ENCODE data around the gene ETV1.

Gene ETV1

DNA sequence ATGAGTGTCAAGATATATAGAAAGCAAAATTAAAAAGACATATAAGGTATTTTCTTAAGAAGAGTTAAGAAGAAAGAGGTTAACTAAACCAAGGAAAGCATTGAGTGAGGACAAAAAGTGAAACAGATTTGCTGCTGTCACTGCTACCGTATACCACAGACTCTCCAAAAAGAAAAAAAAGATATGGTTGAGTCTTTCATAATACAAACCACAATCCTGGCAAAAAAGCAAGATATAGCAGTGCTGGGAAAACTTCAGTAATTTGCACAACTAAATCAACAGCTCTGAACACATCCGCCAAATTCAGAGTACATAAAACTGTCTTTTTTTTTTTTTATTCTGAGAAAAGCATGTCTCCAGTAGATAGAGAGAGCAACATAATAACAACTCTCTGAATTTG, 114.7 kb downstream of the ETV1 start:
- Histone ChIP-seq H3K36me3 (replicated peaks) (no peaks in the 10 kb centered on the region), H3K4me1 (no peaks in the 10 kb centered on the region), H3K9me3 (no peaks in the 10 kb centered on the region; the same call in 1 of the 2 replicates), H3K27me3 (ENCODE audit: low read depth) (no peaks in the 10 kb centered on the region), H3K4me3 (no peak overlapping the region)
- no peak for DNase-seq (ENCODE audit: low spot score in 2 of 2)
- in situ Hi-C loops (cut with MboI; ENCODE audit: low sequenced_read_pairs), result no loop called here

DNA sequence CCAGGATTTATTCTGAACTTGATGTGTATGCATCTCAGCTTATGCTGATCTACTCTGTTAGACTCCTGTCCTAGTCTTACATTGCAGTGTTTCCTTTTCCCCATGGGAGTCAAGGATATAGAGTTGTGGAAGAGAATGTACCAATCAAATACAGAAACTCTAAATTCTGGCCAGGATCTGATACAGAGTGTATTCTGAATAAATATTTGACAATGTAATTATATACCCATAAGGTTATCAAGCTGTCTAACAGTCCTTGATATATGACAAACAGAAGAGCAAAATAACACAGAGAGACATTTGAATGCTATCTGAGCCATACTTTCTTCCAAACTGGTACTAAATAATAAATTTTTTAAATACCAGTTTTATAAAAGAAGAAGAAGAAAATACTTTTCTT, 116.8 kb downstream of the ETV1 start:
- Histone ChIP-seq H3K4me3 (no peak overlapping the region), H3K4me1 (no peaks in the 10 kb centered on the region), H3K9me3 (no peaks in the 10 kb centered on the region; the same call in 1 of the 2 replicates), H3K36me3 (replicated peaks) (no peaks in the 10 kb centered on the region), H3K27me3 (ENCODE audit: low read depth) (no peaks in the 10 kb centered on the region)
- in situ Hi-C loops (cut with MboI; ENCODE audit: low sequenced_read_pairs), result no loop called here
- no peak for DNase-seq (ENCODE audit: low spot score in 2 of 2)

DNA sequence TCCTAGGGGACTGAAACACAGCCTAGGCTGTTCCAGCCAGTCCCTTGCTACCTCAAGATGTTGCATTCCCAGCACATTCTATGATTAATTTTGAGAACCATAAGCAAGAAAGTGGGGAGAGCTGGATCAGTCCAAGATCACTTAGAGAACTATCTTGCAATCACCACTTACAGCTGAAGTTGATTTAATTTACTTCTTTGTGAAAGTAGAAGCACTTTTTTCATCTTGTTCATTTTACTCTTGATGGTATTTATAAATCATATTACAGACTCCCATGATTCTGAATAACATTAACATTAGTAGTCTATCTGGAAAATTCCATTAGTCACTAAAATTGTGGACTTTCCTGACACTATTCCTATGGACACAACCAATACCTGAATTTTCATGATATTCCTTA, 118.5 kb downstream of the ETV1 start:
- DNase-seq (ENCODE audit: low spot score in 2 of 2), result no peak
- Histone ChIP-seq H3K27me3 (ENCODE audit: low read depth) (no peaks in the 10 kb centered on the region), H3K36me3 (replicated peaks) (no peaks in the 10 kb centered on the region), H3K4me1 (no peaks in the 10 kb centered on the region), H3K4me3 (no peak overlapping the region), H3K9me3 (no peaks in the 10 kb centered on the region; the same call in 1 of the 2 replicates)
- in situ Hi-C loops (cut with MboI; ENCODE audit: low sequenced_read_pairs), result no loop called here

DNA sequence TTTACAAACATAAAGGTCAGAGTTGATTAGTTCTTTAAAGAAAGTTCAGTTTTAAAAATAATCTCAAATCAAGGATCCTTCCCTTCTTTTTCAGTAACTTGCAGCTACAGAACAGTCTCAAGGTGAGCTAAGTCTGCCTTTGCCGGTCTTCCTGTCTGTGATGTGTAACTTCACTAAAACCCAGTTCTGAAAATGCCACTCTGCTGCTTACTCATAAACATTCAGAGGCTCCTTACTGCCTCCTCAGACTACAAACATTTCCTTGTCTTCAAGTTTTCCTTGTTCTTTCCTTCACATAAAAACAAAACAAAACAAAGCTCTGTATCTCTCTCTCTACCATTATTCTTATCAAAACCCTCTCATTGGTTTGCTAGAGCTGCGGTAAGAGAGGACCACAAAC, 128.7 kb downstream of the ETV1 start:
- Histone ChIP-seq H3K4me3 (no peak overlapping the region), H3K27me3 (ENCODE audit: low read depth) (no peaks in the 10 kb centered on the region), H3K4me1 (peaks cover 9% of the 10 kb centered on the region)

DNA sequence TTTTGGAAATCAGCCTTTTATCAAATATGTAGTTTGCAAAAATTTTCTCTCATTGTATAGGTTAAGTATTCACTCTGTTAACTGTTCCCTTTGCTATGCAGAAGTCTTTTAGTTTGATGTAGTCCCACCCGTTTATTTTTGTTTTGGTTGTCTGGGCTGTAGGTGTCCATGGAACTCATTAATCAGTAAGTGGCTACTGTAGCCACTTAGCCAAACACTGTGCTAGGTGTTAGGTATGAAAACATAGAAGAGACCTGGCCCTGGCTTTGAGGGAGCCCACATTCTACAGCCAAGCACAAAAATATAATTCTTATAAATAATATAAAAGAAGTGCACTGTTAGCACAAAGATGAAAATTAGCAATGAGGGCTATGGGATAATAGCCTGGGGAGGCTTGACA, 133.5 kb downstream of the ETV1 start:
- Histone ChIP-seq H3K4me3 (no peak overlapping the region), H3K9me3 (no peaks in the 10 kb centered on the region), H3K36me3 (replicated peaks) (no peaks in the 10 kb centered on the region), H3K27me3 (ENCODE audit: low read depth) (no peaks in the 10 kb centered on the region), H3K4me1 (no peaks in the 10 kb centered on the region)
- DNase-seq (ENCODE audit: low spot score in 2 of 2), result no peak
- in situ Hi-C loops (cut with MboI; ENCODE audit: low sequenced_read_pairs), result no loop called here

More for the DNA sequence above, 128.7 kb downstream of the ETV1 start:
- in situ Hi-C loops (cut with MboI; ENCODE audit: low sequenced_read_pairs), result no loop called here
- DNase-seq (ENCODE audit: low spot score in 2 of 2), result no peak
- Histone ChIP-seq H3K36me3 (replicated peaks) (no peaks in the 10 kb centered on the region), H3K9me3 (no peaks in the 10 kb centered on the region)

DNA sequence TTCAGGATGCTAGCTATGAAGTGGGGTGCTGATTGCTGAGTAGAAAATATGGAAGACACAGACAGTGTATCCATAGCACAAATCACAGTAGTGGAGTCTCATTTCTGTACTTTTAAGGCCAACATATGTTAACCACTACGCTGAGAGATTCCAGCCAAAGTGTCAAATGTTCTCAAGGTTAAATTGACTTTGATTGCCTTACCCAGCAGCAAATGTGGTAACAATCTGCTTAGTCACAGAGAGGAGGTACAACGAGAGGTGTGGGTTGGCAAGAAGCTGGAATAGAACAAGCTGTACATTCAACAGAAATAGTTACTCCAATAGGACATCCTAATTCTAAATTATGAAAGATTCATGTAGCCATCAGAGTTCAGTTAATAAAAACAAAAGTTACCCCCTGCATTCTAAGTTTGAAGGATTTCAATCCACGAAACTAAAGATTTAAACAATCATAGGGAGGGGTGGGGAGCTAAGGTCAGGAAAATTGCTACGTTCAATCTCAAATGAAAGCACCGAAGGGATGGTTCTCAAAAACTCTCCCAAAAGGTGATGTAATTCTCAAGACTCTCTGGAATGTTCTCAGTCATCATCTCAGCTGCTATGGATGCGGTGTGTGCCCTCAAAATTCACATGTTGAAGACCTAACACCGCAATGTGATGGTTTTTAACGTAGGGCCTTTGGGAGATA, 137.0 kb downstream of the ETV1 start:
- H3K4me1 ChIP-seq, result no peaks in the 10 kb centered on the region
- H3K36me3 ChIP-seq (replicated peaks), result no peaks in the 10 kb centered on the region
- H3K9me3 ChIP-seq, result no peaks in the 10 kb centered on the region
- H3K4me3 ChIP-seq, result no peak overlapping the region
- H3K27me3 ChIP-seq (ENCODE audit: low read depth), result no peaks in the 10 kb centered on the region
- in situ Hi-C loops (cut with MboI; ENCODE audit: low sequenced_read_pairs), result no loop called here
- no peak for DNase-seq (ENCODE audit: low spot score in 2 of 2)

DNA sequence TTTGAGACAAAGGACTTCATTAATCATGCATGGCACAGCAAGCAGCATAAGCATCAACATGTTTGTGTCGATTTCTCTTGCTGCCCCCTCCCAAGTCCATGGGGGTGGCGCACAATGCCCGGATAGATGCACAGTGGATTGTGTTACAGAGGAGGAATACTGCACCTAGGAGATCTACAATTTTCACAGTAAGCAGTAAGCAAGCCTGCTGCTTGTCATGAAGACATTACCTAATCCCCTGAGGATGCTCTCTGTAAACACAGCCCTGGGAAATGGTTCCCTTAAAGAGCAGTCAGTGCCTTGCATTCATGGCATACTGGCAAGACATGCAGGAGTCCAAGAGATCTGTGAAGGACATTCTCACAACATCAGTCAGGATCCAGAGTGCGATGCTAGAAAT, 137.7 kb downstream of the ETV1 start:
- no peaks in the 10 kb centered on the region for H3K27me3 ChIP-seq (ENCODE audit: low read depth)
- no peaks in the 10 kb centered on the region for H3K4me1 ChIP-seq
- H3K36me3 ChIP-seq (replicated peaks), result no peaks in the 10 kb centered on the region
- no peaks in the 10 kb centered on the region for H3K9me3 ChIP-seq
- in situ Hi-C loops (cut with MboI; ENCODE audit: low sequenced_read_pairs), result no loop called here
- DNase-seq (ENCODE audit: low spot score in 2 of 2), result no peak
- H3K4me3 ChIP-seq, result no peak overlapping the region

DNA sequence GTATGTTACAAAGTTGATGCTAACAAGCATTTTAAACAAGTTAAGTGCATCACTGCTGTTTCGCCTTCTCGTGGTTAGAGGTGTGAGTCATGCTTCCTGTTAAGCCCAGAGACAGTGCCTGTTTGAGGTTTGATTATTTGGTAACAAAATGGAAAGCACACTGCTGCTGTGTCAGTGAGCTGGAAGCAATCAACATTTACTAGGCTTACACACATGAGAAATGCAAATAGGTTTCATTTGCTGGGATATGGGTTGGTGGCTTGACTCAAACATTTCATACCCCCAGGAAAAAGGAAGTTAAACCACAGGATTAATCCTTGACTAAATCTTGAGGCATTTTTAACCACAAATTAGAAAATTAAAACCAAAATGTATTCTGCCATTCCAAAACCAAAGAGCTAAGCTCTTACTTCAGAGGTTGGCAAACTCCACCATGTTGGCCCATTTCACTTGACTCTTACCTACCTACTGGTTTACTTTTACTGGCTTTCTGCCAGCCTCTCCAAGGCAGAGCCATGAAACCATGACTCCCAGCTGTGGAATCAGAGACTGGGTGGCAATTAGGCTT, 139.2 kb downstream of the ETV1 start:
- H3K9me3 ChIP-seq, result no peaks in the 10 kb centered on the region
- H3K36me3 ChIP-seq (replicated peaks), result no peaks in the 10 kb centered on the region
- H3K4me3 ChIP-seq, result no peak overlapping the region
- no peaks in the 10 kb centered on the region for H3K27me3 ChIP-seq (ENCODE audit: low read depth)
- DNase-seq (ENCODE audit: low spot score in 2 of 2), result no peak
- in situ Hi-C loops (cut with MboI; ENCODE audit: low sequenced_read_pairs), result no loop called here
- no peaks in the 10 kb centered on the region for H3K4me1 ChIP-seq

DNA sequence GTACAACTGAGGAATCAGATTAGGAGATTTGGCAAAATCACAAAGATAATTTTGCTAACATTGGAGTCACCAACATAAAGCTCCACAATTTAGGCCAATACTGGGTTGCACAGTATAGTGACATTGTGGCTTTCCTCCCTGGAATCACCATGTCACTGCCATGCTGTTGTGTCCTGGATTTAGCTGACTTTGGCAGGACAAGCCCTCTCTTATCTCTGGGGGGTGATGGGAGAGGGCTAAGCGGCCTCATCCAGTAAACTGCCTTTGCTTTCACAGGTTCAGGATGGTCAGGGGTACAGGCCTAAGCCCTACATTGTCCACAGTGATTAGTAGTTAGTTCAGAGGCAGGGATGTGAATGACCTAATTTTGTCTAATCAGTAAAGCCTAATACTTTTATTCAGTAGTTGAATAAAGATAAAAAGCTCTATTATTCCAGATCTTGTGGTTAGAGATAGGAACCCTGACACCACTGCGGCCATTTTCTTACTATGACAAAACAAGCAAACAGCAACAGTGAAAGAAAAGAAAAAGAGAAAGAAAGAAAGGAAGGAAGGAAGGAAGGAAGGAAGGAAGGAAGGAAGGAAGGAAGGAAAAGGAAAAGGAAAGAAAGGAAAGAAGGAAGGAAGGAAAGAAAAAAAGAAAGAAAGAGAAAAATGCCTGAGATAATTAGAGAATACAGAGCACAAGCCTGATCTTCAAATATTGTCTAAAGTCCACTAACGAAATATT, 140.1 kb downstream of the ETV1 start:
- Histone ChIP-seq H3K4me3 (no peak overlapping the region), H3K27me3 (ENCODE audit: low read depth) (no peaks in the 10 kb centered on the region), H3K9me3 (no peaks in the 10 kb centered on the region), H3K36me3 (replicated peaks) (no peaks in the 10 kb centered on the region), H3K4me1 (no peaks in the 10 kb centered on the region; the same call in 1 of the 2 replicates)
- in situ Hi-C loops (cut with MboI; ENCODE audit: low sequenced_read_pairs), result no loop called here
- DNase-seq (ENCODE audit: low spot score in 2 of 2), result no peak

DNA sequence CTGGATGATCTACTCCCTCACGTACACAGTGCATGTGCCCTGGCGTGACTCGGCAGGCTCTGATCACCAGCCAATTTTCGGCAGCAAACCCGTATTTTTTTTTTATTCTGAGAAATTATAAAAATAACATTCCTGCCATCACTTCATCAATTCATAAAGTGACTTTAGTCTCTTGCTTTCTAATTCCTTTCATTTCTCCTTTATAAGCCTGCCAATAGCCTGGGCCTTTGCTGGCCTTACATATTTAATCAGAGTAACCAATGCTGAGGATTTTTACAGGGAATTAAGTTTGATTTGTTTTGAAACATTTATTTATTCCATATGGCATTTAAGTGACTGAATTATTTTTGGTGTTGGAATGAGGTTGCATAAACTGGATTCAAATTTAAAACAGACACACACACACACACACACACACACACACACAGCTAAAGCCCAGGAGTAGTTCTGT, 140.8 kb downstream of the ETV1 start:
- in situ Hi-C loops (cut with MboI; ENCODE audit: low sequenced_read_pairs), result no loop called here
- Histone ChIP-seq H3K9me3 (no peaks in the 10 kb centered on the region), H3K27me3 (ENCODE audit: low read depth) (no peaks in the 10 kb centered on the region), H3K4me3 (no peak overlapping the region), H3K36me3 (replicated peaks) (no peaks in the 10 kb centered on the region), H3K4me1 (no peaks in the 10 kb centered on the region; the same call in 1 of the 2 replicates)
- DNase-seq (ENCODE audit: low spot score in 2 of 2), result no peak

DNA sequence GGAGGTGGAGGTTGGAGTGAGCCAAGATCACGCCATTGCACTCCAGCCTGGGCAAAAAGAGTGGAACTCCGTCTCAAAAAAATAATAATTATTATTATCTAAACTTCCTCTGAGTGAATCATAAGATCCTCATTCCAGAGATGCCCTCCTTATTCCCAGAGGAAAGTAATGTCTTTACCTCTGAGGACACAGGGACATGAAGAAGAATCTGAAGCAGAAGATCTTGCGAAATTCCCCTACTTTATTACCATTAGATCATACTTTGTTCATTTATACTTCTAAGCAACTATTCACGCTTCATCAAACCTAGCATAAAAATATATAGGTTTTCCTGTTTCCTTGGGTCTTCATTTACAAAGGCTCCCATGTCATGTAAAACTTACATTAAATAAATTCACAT, 143.1 kb downstream of the ETV1 start:
- H3K9me3 ChIP-seq, result no peaks in the 10 kb centered on the region
- H3K27me3 ChIP-seq (ENCODE audit: low read depth), result no peaks in the 10 kb centered on the region
- no peak overlapping the region for H3K4me3 ChIP-seq
- in situ Hi-C loops (cut with MboI; ENCODE audit: low sequenced_read_pairs), result no loop called here
- no peaks in the 10 kb centered on the region; the same call in 1 of the 2 replicates for H3K4me1 ChIP-seq
- DNase-seq (ENCODE audit: low spot score in 2 of 2), result no peak
- no peaks in the 10 kb centered on the region for H3K36me3 ChIP-seq (replicated peaks)

DNA sequence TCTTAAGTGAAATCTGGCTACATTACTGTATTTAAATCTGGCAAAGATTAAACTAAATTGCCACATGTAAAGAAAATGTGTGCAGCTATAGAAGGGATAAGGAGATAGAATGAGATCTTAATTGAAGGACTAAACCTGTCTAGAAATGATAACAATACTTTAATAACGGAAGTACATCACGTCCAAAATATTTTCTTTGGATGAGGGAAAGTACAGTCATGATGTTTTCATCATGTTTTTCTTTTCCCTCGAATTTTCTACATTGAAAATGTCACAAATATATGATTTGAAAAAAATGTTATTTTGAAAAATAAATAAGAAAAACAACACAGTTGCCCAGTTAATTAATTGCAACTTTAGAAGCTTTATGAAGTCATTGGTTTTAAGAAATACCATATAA, 143.9 kb downstream of the ETV1 start:
- no peaks in the 10 kb centered on the region; the same call in 1 of the 2 replicates for H3K4me1 ChIP-seq
- in situ Hi-C loops (cut with MboI; ENCODE audit: low sequenced_read_pairs), result no loop called here
- H3K36me3 ChIP-seq (replicated peaks), result no peaks in the 10 kb centered on the region
- no peaks in the 10 kb centered on the region for H3K27me3 ChIP-seq (ENCODE audit: low read depth)
- H3K4me3 ChIP-seq, result no peak overlapping the region
- no peak for DNase-seq (ENCODE audit: low spot score in 2 of 2)
- no peaks in the 10 kb centered on the region for H3K9me3 ChIP-seq

DNA sequence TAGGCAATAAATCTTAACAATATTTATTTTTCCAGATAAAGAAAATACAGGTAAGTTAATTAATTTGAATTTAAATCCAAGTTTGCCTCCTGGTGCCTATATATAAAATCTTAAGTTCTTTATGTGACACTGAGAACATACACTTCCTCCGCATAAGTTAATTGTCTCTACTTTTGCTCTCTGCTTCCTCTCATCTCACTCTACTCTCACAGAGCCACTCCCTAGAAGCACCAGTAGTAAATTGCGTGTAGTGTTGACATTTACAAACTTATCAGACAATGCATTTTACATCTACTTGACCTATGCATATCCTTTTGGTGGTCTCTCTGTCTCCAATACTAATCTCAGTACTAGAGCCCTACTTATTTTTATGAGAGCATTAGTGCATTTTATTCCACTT, 144.5 kb downstream of the ETV1 start:
- no peaks in the 10 kb centered on the region for H3K27me3 ChIP-seq (ENCODE audit: low read depth)
- H3K9me3 ChIP-seq, result no peaks in the 10 kb centered on the region
- in situ Hi-C loops (cut with MboI; ENCODE audit: low sequenced_read_pairs), result no loop called here
- no peaks in the 10 kb centered on the region for H3K36me3 ChIP-seq (replicated peaks)
- DNase-seq (ENCODE audit: low spot score in 2 of 2), result no peak
- no peaks in the 10 kb centered on the region; the same call in 1 of the 2 replicates for H3K4me1 ChIP-seq
- no peak overlapping the region for H3K4me3 ChIP-seq

DNA sequence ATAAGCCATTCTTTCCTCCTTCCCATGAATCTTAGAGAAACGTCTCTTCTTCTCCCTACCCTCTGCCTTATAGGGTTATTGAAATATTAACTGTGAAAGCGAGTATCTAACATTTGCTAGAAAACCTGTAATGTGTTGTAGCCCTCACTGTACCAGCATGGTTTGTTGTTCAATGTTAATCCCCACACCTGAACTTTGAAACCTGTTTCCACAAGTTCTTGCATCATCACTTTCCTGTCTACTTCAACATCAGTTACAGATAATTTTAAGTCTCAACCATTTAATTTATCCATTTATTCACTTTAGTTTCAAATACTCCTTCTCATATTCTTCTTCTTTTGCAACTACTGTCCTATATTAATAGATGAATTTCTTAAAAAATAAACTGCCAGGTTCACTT, 148.2 kb downstream of the ETV1 start:
- Histone ChIP-seq H3K9me3 (no peaks in the 10 kb centered on the region), H3K36me3 (replicated peaks) (no peaks in the 10 kb centered on the region), H3K4me3 (no peak overlapping the region), H3K27me3 (ENCODE audit: low read depth) (no peaks in the 10 kb centered on the region), H3K4me1 (no peaks in the 10 kb centered on the region; the same call in 1 of the 2 replicates)
- in situ Hi-C loops (cut with MboI; ENCODE audit: low sequenced_read_pairs), result no loop called here
- DNase-seq (ENCODE audit: low spot score in 2 of 2), result no peak

Measured in HAP-1 (cell line).